T-helper 2 cell treated with Interferon-gamma antibody and Interleukin-4, amounts not matched to agents 100 ng/mL and 5 ng/mL, for 36 hours (primary cell): ENCODE results near the gene RABEPK. TPM values are rescaled to one million over a fixed set of nuclear protein-coding genes. Genes with fewer than 3 reads are reported as not detected.

Experiments
- intact Hi-C: fragments of 100-400 bp; cut with micrococcal nuclease; formaldehyde crosslinking; loops from one replicate; pipeline ENCODE4 v1.15.1; 2023
- total RNA-seq: library from RNA; stranded (reverse); gene quantifications from 2 replicates; pipeline ENCODE4 v1.2.3, GENCODE V29; 2022

RABEPK gene
- total RNA-seq, 1 donor from 2014 or later, result 19.8 TPM

DNA sequence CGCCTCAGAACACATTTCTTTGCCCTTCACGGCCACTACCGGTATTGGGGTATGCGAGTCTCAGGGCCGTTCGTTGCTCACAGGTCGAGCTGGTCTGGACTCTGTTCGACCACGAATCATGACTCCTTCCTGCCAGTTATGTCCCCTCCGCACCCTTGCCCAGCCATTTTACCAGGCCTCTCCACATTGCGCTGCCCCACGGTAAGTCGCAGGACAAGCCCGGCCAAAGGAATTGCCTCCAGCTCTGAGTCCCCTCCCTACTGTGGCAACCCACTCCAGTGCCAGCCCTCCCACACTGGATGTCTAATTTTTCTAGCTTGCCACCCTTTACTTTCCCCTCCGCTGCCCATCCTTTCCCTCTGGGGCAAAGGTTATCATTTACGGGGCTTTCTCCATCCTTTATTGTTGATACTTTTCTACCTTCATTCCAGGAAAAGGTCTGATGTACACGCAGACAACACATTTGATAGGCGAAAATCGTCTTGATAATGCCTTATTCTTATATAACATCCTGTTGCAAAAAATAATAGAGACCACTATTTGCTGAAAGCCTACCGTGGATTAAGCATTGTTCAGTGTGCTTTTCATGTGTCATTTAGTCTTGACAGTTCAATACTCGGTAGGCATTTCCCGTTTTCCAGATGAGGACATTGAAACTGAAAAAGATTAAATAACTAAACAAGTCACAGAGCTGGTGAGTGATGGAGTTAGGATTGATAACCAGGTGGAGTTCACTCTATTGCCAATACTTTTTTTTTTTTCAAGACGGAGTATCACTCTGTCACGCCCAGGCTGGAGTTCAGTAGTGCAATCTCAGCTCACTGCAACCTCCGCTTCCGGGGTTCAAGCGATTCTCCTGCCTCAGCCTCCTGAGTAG lies 41.8 kb downstream of the RABEPK start:
- intact Hi-C loops, result loop anchor here (1.0 to 2.0 kb wide), 7 partner anchors 19 to 471 kb away; partner anchors contain the start of genes ARPC5L, GAPVD1, GOLGA1 and NR6A1

GRCh38 chr9:125243792-125244260 lies 43.5 kb downstream of the RABEPK start:
- intact Hi-C loops, result no loop called here

DNA sequence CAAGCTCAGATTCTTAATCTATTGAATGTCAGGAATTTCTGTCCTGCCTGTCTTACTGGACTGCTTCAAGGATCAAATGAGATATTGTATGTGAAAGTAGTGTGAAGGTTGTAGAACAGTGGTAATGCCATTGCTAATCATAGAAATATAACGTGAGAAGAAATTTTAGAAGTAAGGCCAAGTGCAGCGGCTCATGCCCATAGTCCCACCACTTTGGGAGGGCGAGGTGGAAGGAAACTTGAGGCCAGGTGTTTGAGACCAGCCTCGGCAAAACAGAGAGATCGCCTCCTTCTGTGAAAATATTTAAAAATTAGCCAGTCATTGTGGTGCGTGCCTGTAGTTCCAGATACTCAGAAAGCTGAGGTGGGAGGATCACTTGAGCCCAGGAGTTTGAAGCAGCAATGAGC lies 45.9 kb downstream of the RABEPK start:
- intact Hi-C loops, result no loop called here

DNA sequence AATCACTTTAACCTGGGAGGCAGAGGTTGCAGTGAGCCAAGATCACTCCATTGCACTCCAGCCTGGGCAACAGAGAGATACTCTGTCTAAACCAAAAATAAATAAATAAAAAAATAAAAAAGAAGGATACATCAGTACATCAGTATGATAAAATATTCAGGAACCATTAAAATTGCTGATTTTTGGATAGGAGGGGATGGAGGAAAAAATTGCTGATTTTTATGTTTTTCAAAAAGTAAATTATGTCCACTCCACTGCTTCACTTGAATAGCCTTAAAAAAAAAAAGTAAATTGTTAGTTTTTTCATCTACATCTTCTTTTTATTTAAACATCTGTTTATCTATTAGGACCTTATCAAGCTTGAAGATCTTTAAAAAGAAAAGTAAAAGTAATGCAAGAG lies 53.9 kb downstream of the RABEPK start:
- intact Hi-C loops, result no loop called here

DNA sequence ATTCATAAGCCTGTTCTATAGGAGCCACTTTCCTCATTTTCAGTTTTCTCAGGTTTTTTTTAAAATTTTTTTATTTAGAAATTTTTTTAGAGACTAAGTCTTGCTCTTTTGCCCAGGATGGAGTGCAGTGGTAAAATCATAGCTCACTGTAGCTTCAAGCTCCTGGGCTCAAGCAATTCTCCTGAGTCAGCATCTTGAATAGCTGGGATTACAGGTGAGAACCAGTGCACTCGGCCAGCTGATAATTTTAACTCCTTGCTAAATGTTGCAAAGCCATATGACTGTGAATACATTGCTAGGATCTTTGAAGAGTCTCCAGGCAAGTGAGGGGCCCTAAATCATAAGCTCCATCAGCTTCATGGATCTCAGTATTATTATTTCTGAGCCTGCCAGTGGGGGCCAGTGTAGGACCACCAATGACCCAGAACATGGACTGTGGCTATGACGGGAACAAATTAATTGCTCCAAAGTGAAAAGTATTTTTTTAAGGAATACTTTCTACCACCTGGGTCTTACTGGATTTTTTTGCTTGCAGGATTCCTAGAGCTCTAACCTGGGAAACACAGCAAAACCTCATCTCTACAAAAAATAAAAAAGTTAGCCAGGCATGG lies 55.5 kb downstream of the RABEPK start:
- intact Hi-C loops, result no loop called here

GRCh38 chr9:125258160-125258785 lies 57.9 kb downstream of the RABEPK start:
- intact Hi-C loops, result no loop called here

DNA sequence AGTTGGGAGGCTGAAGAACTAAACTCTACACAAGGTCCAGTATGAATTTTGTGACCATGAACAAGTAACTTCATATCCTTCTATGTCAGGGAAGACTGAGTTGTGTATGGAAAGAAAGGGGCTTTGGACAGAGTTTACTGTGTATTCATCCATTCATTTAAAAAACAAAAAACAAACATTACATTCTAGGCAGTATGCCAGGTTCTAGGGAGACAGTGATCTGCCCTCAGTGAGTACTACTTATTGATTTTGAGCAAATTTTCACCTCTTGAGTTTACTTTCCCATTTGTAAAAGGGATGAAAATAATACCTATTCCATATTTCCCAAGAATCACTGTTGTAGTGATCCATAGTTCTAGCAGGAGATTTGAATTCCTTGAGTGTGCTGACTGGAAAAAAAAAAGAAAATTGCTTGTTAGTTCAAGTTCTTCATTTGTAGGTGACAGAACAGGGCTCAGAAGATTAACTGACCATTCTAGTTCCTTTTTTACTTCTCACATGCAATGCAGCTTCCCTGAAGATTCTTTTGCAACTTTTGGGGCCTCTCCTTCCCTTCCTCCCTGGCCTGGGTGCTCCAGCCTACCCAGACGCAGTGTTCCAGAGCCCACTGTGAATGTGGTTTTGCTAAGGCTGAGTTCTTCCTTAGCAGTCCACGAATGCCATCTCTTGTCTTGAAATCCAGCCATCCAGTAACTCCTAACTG lies 58.6 kb downstream of the RABEPK start:
- intact Hi-C loops, result no loop called here

- intact Hi-C loops, result loop anchor here (2.0 to 5.0 kb wide), 2 partner anchors 60 to 487 kb away; partner anchors contain the start of genes PBX3 and RABEPK
Measured at GRCh38 chr9:125260561-125260960, 60.2 kb downstream of the RABEPK start.

GRCh38 chr9:125261501-125262293 lies 61.4 kb downstream of the RABEPK start, which contains the start of gene GAPVD1:
TSS of gene GAPVD1 (plus strand) at chr9:125261826. CDS start at chr9:125298922, 37,096 bp downstream.
- intact Hi-C loops, result loop anchor here (1.0 to 5.0 kb wide), 4 partner anchors 20 to 486 kb away; partner anchors contain the start of genes HSPA5, PBX3 and RABEPK

DNA sequence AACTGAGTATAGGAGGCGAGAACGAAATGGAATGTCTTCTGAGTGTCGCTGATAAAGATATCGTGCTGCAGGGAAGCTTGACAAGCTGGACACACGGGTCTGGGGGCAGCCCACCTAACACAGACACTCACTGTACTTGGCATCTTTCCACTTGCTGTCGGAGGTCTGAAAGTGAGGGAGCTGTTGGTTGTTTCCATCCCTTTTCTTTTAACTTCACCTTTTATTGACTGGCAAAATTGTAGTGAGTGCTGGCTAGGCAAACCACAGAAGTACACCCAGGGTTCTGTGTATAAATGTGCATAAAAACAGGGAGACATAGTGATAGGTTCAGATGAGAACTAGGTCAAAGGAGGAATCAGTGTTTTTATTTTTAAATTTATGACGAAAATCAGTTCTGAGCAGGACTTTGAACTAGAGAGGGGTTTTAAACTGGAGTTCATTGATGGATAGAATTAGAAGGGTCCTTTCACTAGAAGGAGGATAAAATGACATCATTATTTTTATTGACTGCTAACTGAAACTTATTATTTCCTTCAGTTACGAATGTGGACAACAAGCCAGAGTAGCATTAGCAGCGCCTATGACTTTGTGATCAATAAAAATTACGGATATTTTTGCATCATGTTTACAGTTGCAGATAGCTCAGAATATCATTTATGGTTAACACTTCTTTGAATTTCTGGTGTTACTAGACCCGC lies 62.1 kb downstream of the RABEPK start:
- intact Hi-C loops, result loop anchor here (5.0 kb wide), 1 partner anchor 485 kb away; the partner anchor contains the start of gene PBX3

- intact Hi-C loops, result loop anchor here (5.0 kb wide), 1 partner anchor 483 kb away; the partner anchor contains the start of gene PBX3
Measured at GRCh38 chr9:125264068-125264467, 63.7 kb downstream of the RABEPK start.

- intact Hi-C loops, result no loop called here
Measured at GRCh38 chr9:125268394-125269013, 68.2 kb downstream of the RABEPK start.

DNA sequence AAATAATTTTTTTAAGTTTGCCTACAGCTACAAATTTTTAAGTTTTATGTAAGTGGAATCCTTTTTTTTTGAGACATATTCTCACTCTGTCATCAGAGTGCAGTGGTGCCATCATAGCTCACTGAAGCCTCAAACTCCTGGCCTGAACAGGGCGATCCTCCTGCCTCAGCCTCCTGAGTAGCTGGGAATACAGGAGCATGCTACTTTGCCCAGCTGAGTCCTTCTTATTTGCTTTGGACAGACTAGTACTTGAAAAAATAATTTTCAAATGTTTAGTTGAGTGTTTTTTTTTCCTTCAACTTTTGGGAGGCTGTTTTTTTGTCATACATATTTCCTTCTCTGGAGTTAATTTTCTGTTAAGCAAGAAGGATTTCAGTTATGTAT lies 68.7 kb downstream of the RABEPK start:
- intact Hi-C loops, result no loop called here

GRCh38 chr9:125271081-125271480 lies 70.7 kb downstream of the RABEPK start:
- intact Hi-C loops, result no loop called here

GRCh38 chr9:125272697-125273096 lies 72.4 kb downstream of the RABEPK start:
- intact Hi-C loops, result no loop called here

- intact Hi-C loops, result no loop called here
Measured at GRCh38 chr9:125276771-125277170, 76.4 kb downstream of the RABEPK start.

- intact Hi-C loops, result no loop called here
Measured at GRCh38 chr9:125277411-125277810, 77.1 kb downstream of the RABEPK start.

DNA sequence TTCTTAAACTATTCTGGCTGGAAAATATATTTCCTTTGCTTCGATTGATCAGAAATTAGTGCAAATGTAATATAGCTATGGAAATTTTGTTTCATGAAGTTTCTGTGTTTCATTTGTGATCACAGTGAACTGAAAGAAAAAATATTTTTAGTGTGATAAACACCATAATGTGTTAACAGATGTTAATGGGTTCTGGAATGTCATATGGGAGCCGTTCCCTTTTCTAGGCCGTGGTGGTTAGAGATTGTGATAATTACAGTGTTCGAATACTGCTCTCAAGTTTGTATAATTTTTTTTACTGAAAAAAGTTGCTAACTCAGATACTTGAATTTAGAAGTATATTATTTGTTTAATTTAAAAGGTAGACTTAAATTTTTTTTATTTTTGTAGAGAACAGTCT lies 80.6 kb downstream of the RABEPK start:
- intact Hi-C loops, result no loop called here
